Effector memory CD4-positive, alpha-beta T cell (primary cell): ENCODE measurements around the gene DSP.

Source experiments
- DNase-seq, 3 donors: peaks; one replicate each; pipeline ENCODE4 v3.0.0-alpha.2; 2020
- H3K27ac ChIP-seq: 2 replicates; pipeline ENCODE4 v1.7.0; 2013; ENCODE audit warnings: mild to moderate bottlenecking, low read length, moderate library complexity; ENCODE audit not compliant: insufficient read depth, poor library complexity, severe bottlenecking
- H3K27me3 ChIP-seq: replicated peaks from 2 replicates; pipeline ENCODE4 v1.7.0; 2013; ENCODE audit warnings: mild to moderate bottlenecking, low read length; ENCODE audit not compliant: insufficient read depth, control insufficient read depth, poor library complexity, severe bottlenecking
- H3K36me3 ChIP-seq: 2 replicates; pipeline ENCODE4 v1.7.0; 2013; ENCODE audit warnings: mild to moderate bottlenecking, low read length, moderate library complexity; ENCODE audit not compliant: control insufficient read depth, insufficient read depth
- H3K4me1 ChIP-seq: 2 replicates; pipeline ENCODE4 v1.7.0; 2013; ENCODE audit warnings: low read length, mild to moderate bottlenecking; ENCODE audit not compliant: control insufficient read depth, insufficient read depth, poor library complexity, severe bottlenecking
- H3K4me3 ChIP-seq: 2 replicates; pipeline ENCODE4 v1.7.0; 2013; ENCODE audit warnings: low read length, low read depth, mild to moderate bottlenecking; ENCODE audit not compliant: insufficient read depth, poor library complexity, severe bottlenecking
- H3K9me3 ChIP-seq: 2 replicates; pipeline ENCODE4 v1.7.0; 2013; ENCODE audit warnings: mild to moderate bottlenecking, low read length, moderate library complexity; ENCODE audit not compliant: control insufficient read depth

Gene DSP

GRCh38 chr6:7535498-7535897 is 6.0 kb upstream of the DSP start:
- no peak overlapping the region for H3K27ac ChIP-seq

GRCh38 chr6:7537565-7538174 is 3.8 kb upstream of the DSP start:
- Histone ChIP-seq H3K4me3 (no peak overlapping the region), H3K4me1 (peaks cover 16% of the 10 kb centered on the region), H3K27ac (no peak overlapping the region), H3K27me3 (peaks cover 32% of the 10 kb centered on the region), H3K36me3 (no peaks in the 10 kb centered on the region), H3K9me3 (no peaks in the 10 kb centered on the region)
- DNase-seq: no peak

More at GRCh38 chr6:7535498-7535897, 6.0 kb upstream of the DSP start:
- DNase-seq: no peak
- peaks cover 22% of the 10 kb centered on the region for H3K27me3 ChIP-seq
- no peaks in the 10 kb centered on the region for H3K4me1 ChIP-seq
- no peaks in the 10 kb centered on the region for H3K36me3 ChIP-seq
- H3K4me3 ChIP-seq: no peak overlapping the region
- H3K9me3 ChIP-seq: no peaks in the 10 kb centered on the region

- H3K4me1 ChIP-seq: peaks cover 20% of the 10 kb centered on the region
- no peaks in the 10 kb centered on the region for H3K36me3 ChIP-seq
- peaks cover 35% of the 10 kb centered on the region for H3K27me3 ChIP-seq
- no peak for DNase-seq
- no peaks in the 10 kb centered on the region for H3K9me3 ChIP-seq
- H3K27ac ChIP-seq: no peak overlapping the region
- no peak overlapping the region for H3K4me3 ChIP-seq
Measured at GRCh38 chr6:7538484-7538883, 3.0 kb upstream of the DSP start.

- Histone ChIP-seq H3K4me3 (peak overlapping the region; percentile 57), H3K27me3 (peaks cover 42% of the 10 kb centered on the region), H3K4me1 (peaks cover 20% of the 10 kb centered on the region), H3K27ac (no peak overlapping the region), H3K36me3 (no peaks in the 10 kb centered on the region), H3K9me3 (no peaks in the 10 kb centered on the region)
- no peak for DNase-seq
Measured at GRCh38 chr6:7540595-7540994, 876 bp upstream of the DSP start.

- Histone ChIP-seq H3K27ac (no peak overlapping the region), H3K4me1 (peaks cover 20% of the 10 kb centered on the region), H3K9me3 (no peaks in the 10 kb centered on the region), H3K36me3 (no peaks in the 10 kb centered on the region), H3K4me3 (peak overlapping the region; percentile 57), H3K27me3 (peaks cover 42% of the 10 kb centered on the region)
- DNase-seq: no peak
Measured at GRCh38 chr6:7542065-7542873, 798 bp downstream of the DSP start.

- H3K36me3 ChIP-seq: no peaks in the 10 kb centered on the region
- no peaks in the 10 kb centered on the region for H3K9me3 ChIP-seq
- peak overlapping the region; percentile 57 for H3K4me3 ChIP-seq
- H3K4me1 ChIP-seq: peaks cover 20% of the 10 kb centered on the region
- no peak for DNase-seq
- no peak overlapping the region for H3K27ac ChIP-seq
- H3K27me3 ChIP-seq: peaks cover 42% of the 10 kb centered on the region
Measured at GRCh38 chr6:7542874-7543624, 1.6 kb downstream of the DSP start.

- Histone ChIP-seq H3K9me3 (no peaks in the 10 kb centered on the region), H3K27me3 (peaks cover 45% of the 10 kb centered on the region), H3K4me1 (peaks cover 20% of the 10 kb centered on the region), H3K4me3 (no peak overlapping the region), H3K36me3 (no peaks in the 10 kb centered on the region), H3K27ac (no peak overlapping the region)
- no peak for DNase-seq
Measured at GRCh38 chr6:7543789-7544424, 2.4 kb downstream of the DSP start.

GRCh38 chr6:7544597-7544996 is 3.1 kb downstream of the DSP start:
- no peak for DNase-seq
- no peak overlapping the region for H3K27ac ChIP-seq
- no peaks in the 10 kb centered on the region for H3K36me3 ChIP-seq
- peaks cover 20% of the 10 kb centered on the region for H3K4me1 ChIP-seq
- no peak overlapping the region for H3K4me3 ChIP-seq
- no peaks in the 10 kb centered on the region for H3K9me3 ChIP-seq
- H3K27me3 ChIP-seq: peaks cover 38% of the 10 kb centered on the region

- no peak overlapping the region for H3K27ac ChIP-seq
- peaks cover 20% of the 10 kb centered on the region for H3K4me1 ChIP-seq
- H3K27me3 ChIP-seq: peaks cover 33% of the 10 kb centered on the region
- no peaks in the 10 kb centered on the region for H3K9me3 ChIP-seq
- no peak for DNase-seq
- H3K36me3 ChIP-seq: no peaks in the 10 kb centered on the region
- H3K4me3 ChIP-seq: no peak overlapping the region
Measured at GRCh38 chr6:7545316-7546019, 4.0 kb downstream of the DSP start.
